CD4-positive, alpha-beta T cell (primary cell): ENCODE results near the gene GSK3B. TPM values are rescaled to one million over a fixed set of nuclear protein-coding genes. Genes with fewer than 3 reads are reported as not detected.

Source experiments
- ATAC-seq: fragments of 200-7000 bp; cut with Tn5 transposase; one replicate; pipeline ENCODE4 v1.10.0; 2022; ENCODE audit warnings: mild to moderate bottlenecking; ENCODE audit not compliant: poor library complexity
- CTCF ChIA-PET: fragments of 350-600 bp; sonication (Branson Sonifier 250); formaldehyde crosslinking; loops from one replicate; lab custom pipeline; 2021; ENCODE audit warnings: antibody characterized with exemption, inconsistent platforms; lab: Charles Lee
- POLR2A ChIA-PET: fragments of 350-600 bp; sonication (Branson Sonifier 250); formaldehyde crosslinking; loops from one replicate; lab custom pipeline; 2021; ENCODE audit warnings: antibody characterized with exemption, inconsistent platforms; lab: Charles Lee
- DNase-seq, 14 experiments: peaks; one replicate each; pipeline ENCODE4 v3.0.0-alpha.2; 2013 to 2020; ENCODE audit warnings: mixed read lengths in 2 of 14
- H3K27ac ChIP-seq, 2 donors: one replicate each; pipeline versions ENCODE4 v1.5.1 to v1.7.0; 2013; ENCODE audit warnings: low read length in 2 of 2, low read depth in 1 of 2, mild to moderate bottlenecking in 1 of 2
- H3K27me3 ChIP-seq, 2 experiments: 1 replicate in 1 of 2; 2 replicates in 1 of 2; pipeline versions ENCODE4 v1.6.1 to v1.7.0; 2013; ENCODE audit warnings: low read length in 2 of 2, control low read depth in 1 of 2, mild to moderate bottlenecking in 1 of 2, moderate library complexity in 1 of 2; ENCODE audit not compliant: insufficient read depth in 2 of 2, control insufficient read depth in 1 of 2
- H3K36me3 ChIP-seq: one replicate; pipeline ENCODE4 v1.6.1; 2013; ENCODE audit warnings: low read length, control low read depth; ENCODE audit not compliant: insufficient read depth
- H3K4me1 ChIP-seq: one replicate; pipeline ENCODE4 v1.6.1; 2013; ENCODE audit warnings: low read length, control low read depth; ENCODE audit not compliant: insufficient read depth
- H3K4me3 ChIP-seq: one replicate; pipeline ENCODE4 v1.5.1; 2013; ENCODE audit warnings: mild to moderate bottlenecking, low read length, moderate library complexity
- H3K9me3 ChIP-seq, 2 experiments: 1 replicate in 1 of 2; 2 replicates in 1 of 2; pipeline versions ENCODE4 v1.6.1 to v1.7.0; 2013; ENCODE audit warnings: low read length in 2 of 2, mild to moderate bottlenecking in 2 of 2, control low read depth in 1 of 2, moderate library complexity in 1 of 2; ENCODE audit not compliant: control insufficient read depth in 1 of 2, insufficient read depth in 1 of 2
- H3K27ac Mint-ChIP-seq: one replicate; pipeline ENCODE4 v1.8.0; 2020; ENCODE audit warnings: mixed read lengths
- H3K27me3 Mint-ChIP-seq: one replicate; pipeline ENCODE4 v1.8.0; 2021; ENCODE audit warnings: mixed read lengths
- H3K36me3 Mint-ChIP-seq: one replicate; pipeline ENCODE4 v1.8.0; 2021; ENCODE audit warnings: low read depth, mixed read lengths
- H3K4me1 Mint-ChIP-seq: one replicate; pipeline ENCODE4 v1.8.0; 2021; ENCODE audit warnings: low read depth, mixed read lengths
- H3K4me3 Mint-ChIP-seq: one replicate; pipeline ENCODE4 v1.8.0; 2020; ENCODE audit warnings: mild to moderate bottlenecking, mixed read lengths
- H3K9me3 Mint-ChIP-seq: one replicate; pipeline ENCODE4 v1.8.0; 2020; ENCODE audit warnings: mixed read lengths
- intact Hi-C, 2 experiments: fragments of 100-400 bp; cut with DNase I in 1 of 2; cut with micrococcal nuclease in 1 of 2; formaldehyde crosslinking; loops; one replicate each; pipeline versions ENCODE4 v1.15.1 to v1.9.0; 2023 to 2025; cut with DNase I, micrococcal nuclease
- total RNA-seq, 174 experiments: library from RNA in 2 of 174; stranded (reverse) in 2 of 174; gene quantifications; one replicate each; pipeline ENCODE4 v1.2.3 and lab custom pipeline; 2021 to 2026
- TF ChIP-seq, protein P1 (sequence below): fragments of 200-600 bp; IDR thresholded peaks from one replicate; pipeline ENCODE4 v1.8.0; 2022; ENCODE audit warnings: antibody characterized with exemption, mild to moderate bottlenecking

Gene GSK3B
- total RNA-seq, 2 experiments from 2014 or later: 27.9 to 29.1 TPM

DNA sequence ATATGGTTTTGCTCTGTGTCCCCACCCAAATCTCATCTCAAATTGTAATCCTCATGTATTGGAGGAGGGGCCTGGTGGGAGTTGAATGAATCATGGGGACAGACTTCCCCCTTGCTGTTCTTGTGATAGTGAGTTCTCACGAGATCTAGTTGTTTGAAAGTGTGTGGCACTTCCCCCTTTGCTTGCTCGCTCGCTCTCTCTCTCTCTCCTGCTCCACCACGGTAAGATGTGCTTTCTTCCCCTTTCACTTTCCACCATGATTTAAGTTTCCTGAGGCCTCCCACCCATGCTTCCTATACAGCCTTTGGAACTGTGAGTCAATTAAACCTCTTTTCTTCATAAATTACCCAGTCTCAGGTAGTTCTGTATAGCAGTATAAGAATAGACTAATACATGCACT, 60.7 kb downstream of the GSK3B start:
- CTCF ChIA-PET: no interaction called here
- Histone ChIP-seq H3K4me1 (peaks cover 4% of the 10 kb centered on the region), H3K36me3 (no peaks in the 10 kb centered on the region), H3K9me3 (peaks cover 4 to 5% of the 10 kb centered on the region in 2 experiments), H3K4me3 (no peak overlapping the region), H3K27me3 (no peaks in the 10 kb centered on the region), H3K27ac (no peak overlapping the region)
- Mint-ChIP-seq H3K4me1 (peaks cover 72% of the 10 kb centered on the region), H3K4me3 (no peak overlapping the region), H3K27ac (no peak overlapping the region), H3K27me3 (no peaks in the 10 kb centered on the region), H3K9me3 (peaks cover 2% of the 10 kb centered on the region), H3K36me3 (peaks cover 40% of the 10 kb centered on the region)
- POLR2A ChIA-PET: no interaction called here
- ATAC-seq: no peak
- intact Hi-C loops: no loop called here
- DNase-seq: peak in 2 of 14 experiments; percentile 4 to 19
- TF ChIP-seq, protein P1, sequence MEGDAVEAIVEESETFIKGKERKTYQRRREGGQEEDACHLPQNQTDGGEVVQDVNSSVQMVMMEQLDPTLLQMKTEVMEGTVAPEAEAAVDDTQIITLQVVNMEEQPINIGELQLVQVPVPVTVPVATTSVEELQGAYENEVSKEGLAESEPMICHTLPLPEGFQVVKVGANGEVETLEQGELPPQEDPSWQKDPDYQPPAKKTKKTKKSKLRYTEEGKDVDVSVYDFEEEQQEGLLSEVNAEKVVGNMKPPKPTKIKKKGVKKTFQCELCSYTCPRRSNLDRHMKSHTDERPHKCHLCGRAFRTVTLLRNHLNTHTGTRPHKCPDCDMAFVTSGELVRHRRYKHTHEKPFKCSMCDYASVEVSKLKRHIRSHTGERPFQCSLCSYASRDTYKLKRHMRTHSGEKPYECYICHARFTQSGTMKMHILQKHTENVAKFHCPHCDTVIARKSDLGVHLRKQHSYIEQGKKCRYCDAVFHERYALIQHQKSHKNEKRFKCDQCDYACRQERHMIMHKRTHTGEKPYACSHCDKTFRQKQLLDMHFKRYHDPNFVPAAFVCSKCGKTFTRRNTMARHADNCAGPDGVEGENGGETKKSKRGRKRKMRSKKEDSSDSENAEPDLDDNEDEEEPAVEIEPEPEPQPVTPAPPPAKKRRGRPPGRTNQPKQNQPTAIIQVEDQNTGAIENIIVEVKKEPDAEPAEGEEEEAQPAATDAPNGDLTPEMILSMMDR: no peak

DNA sequence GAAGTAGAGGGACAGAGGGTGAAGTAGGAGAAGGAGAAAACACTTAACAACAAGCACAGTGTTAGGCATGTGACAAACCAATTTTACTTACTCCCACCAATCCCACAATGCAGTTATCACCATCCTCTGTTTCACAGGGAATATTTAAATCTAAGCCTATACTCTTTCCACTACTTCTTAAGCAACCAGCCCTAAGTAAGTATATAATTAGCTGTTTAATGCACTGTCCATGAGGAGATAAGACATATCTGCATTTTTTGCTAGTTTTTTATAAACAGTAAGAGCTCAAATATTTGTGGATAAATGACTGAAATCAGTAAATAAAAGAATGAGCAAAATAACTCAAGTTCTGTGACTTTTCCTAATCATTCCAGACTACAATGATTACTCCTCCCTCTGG, 62.7 kb downstream of the GSK3B start:
- peaks cover 74% of the 10 kb centered on the region for H3K4me1 Mint-ChIP-seq
- H3K4me3 Mint-ChIP-seq: no peak overlapping the region
- Histone ChIP-seq H3K9me3 (no peaks in the 10 kb centered on the region), H3K27me3 (no peaks in the 10 kb centered on the region), H3K4me1 (peaks cover 6% of the 10 kb centered on the region), H3K36me3 (no peaks in the 10 kb centered on the region), H3K27ac (no peak overlapping the region), H3K4me3 (no peak overlapping the region)
- no peak overlapping the region for H3K27ac Mint-ChIP-seq
- CTCF ChIA-PET: no interaction called here
- peaks cover 26% of the 10 kb centered on the region for H3K36me3 Mint-ChIP-seq
- no peak for ATAC-seq
- DNase-seq: no peak
- TF ChIP-seq, protein P1: no peak
- H3K27me3 Mint-ChIP-seq: no peaks in the 10 kb centered on the region
- intact Hi-C loops: no loop called here
- POLR2A ChIA-PET: interaction anchor here (1.1 kb wide), 1 partner anchor 64 kb away, joined by 5 read pairs; no protein-coding TSS in a partner anchor
- peaks cover 2% of the 10 kb centered on the region for H3K9me3 Mint-ChIP-seq

DNA sequence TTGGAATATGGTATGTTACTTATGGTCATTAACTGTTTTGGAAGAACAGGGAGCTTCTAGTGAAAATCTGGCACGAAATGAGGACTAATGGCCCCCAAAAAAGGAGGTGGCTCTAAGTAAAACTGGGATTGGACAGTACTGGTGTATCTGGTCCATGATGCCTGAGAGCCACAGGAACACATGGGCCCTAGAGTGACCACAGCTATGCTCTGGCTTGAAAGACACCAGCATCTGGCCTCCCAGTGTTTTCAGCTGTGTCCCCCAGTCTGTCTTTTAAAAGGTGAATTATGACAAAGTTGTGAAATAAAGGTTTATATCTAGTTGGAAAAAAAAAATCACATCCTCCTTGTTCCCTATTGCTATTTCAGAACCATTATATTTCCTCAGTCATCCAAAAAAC, 64.5 kb downstream of the GSK3B start:
- Mint-ChIP-seq H3K27me3 (no peaks in the 10 kb centered on the region), H3K27ac (no peak overlapping the region), H3K9me3 (peaks cover 2% of the 10 kb centered on the region), H3K4me3 (no peak overlapping the region), H3K36me3 (peaks cover 21% of the 10 kb centered on the region), H3K4me1 (peaks cover 77% of the 10 kb centered on the region)
- ATAC-seq (no peak), DNase-seq (no peak)
- no peak overlapping the region for H3K27ac ChIP-seq
- ChIA-PET CTCF (no interaction called here), POLR2A (no interaction called here)
- intact Hi-C loops: no loop called here
- no peaks in the 10 kb centered on the region for H3K36me3 ChIP-seq
- no peaks in the 10 kb centered on the region for H3K9me3 ChIP-seq
- H3K4me1 ChIP-seq: peaks cover 13% of the 10 kb centered on the region
- no peaks in the 10 kb centered on the region for H3K27me3 ChIP-seq
- no peak overlapping the region for H3K4me3 ChIP-seq
- TF ChIP-seq, protein P1: no peak
